Measurements from ENCODE around the gene TRAK1.

DNA sequence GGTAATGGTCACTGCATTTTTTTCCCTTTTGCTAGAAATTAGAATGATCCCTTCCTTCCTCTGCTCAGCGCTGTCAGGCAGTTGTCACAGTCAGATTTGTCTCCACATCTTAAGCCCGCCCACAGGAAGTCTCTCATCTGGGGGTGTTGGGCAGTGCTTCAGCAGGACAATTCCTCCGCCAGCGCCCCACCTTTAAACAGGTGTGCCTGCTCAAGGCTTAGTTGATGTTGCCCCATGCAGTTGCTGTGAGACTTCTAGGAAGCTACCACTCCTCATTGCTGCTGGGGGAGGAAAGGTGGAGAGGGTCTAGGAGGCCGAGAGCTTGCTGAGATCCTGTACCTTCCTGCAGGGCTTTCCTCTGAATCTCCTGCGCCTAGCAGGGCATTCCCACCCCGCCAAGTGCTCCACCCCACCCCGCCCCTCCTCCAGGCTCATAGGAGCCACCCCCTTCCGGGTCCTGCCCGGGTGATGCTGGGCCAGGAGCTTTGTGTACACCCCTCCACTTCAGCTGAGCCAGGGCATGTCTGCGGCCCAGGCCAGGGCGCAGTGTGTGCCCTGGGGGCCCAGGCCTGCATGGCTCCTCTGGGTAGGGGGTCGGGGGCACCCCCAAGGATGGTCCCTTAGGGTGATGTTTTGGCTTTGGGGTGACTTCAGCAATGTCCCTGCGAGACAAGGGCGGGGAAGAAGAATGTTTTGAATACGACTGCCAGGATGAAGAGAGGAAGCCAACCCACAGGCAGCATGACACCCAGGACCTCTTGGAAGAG, 68.7 kb downstream of the TRAK1 start:
- TF ChIP-seq POLR2A (IDR thresholded peaks at IDR 0.05) (no peak), POLR2AphosphoS5 (IDR thresholded peaks at IDR 0.05) (no peak), EP300 (IDR thresholded peaks at IDR 0.05) (no peak)
